Lower leg skin (tissue), 3 donors: ENCODE data around the gene TPM2.
A peak's percentile ranks its signal among the peaks of the same experiment; 100 is the strongest.

Source experiments
- POLR2A ChIP-seq, 2 donors: fragments of 450-650 bp; IDR thresholded peaks; one replicate each; pipeline ENCODE4 v1.6.1; 2016 to 2017; ENCODE audit warnings: antibody characterized with exemption in 2 of 2, mild to moderate bottlenecking in 1 of 2, moderate library complexity in 1 of 2
- TF ChIP-seq, protein P1 (sequence below), 3 donors: fragments of 450-650 bp; IDR thresholded peaks; one replicate each; pipeline ENCODE4 v1.5.1; 2016; ENCODE audit warnings: antibody characterized with exemption in 3 of 3, mild to moderate bottlenecking in 3 of 3, moderate library complexity in 2 of 3

DNA sequence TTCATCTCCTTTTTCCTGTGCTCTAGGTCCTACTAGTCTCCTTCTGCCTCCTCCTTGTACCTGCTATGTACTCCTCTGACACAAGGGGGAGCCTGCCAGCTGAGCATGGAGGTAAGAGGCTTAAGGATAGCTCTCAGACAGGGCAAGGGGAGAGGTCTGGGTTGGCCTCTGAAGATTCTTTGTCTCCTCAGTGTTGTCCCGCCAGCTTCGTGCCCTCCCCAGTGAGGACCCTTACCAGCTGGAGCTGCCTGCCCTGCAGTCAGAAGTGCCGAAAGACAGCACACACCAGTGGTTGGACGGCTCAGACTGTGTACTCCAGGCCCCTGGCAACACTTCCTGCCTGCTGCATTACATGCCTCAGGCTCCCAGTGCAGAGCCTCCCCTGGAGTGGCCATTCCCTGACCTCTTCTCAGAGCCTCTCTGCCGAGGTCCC, 46.5 kb upstream of the TPM2 start:
- TF ChIP-seq POLR2A (IDR thresholded peaks at IDR 0.05): no peak
- TF ChIP-seq, protein P1, sequence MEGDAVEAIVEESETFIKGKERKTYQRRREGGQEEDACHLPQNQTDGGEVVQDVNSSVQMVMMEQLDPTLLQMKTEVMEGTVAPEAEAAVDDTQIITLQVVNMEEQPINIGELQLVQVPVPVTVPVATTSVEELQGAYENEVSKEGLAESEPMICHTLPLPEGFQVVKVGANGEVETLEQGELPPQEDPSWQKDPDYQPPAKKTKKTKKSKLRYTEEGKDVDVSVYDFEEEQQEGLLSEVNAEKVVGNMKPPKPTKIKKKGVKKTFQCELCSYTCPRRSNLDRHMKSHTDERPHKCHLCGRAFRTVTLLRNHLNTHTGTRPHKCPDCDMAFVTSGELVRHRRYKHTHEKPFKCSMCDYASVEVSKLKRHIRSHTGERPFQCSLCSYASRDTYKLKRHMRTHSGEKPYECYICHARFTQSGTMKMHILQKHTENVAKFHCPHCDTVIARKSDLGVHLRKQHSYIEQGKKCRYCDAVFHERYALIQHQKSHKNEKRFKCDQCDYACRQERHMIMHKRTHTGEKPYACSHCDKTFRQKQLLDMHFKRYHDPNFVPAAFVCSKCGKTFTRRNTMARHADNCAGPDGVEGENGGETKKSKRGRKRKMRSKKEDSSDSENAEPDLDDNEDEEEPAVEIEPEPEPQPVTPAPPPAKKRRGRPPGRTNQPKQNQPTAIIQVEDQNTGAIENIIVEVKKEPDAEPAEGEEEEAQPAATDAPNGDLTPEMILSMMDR (IDR thresholded peaks at IDR 0.05): peak in 1 of 3 donors; percentile 35
